ENCODE results near the gene EVA1C.

DNA sequence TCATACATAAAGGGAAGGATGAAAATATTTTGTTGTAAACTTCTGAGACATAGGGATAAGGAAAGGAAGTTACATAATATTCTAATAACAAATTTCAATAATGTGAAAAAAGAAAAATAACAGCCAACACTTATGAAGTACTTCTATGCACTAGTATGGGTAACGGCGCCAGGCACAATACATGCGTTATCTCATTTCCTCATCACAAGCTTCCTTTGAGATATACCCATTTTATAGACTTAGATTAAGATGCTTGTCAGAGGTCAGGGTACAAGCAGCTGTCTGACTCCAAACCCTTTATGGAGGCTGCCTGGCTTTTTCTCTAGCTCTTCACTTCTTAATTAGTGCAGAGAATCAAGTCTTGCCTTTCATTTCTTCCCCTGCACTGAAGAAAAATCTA is 131.5 kb downstream of the EVA1C start:
- TF ChIP-seq, protein P1, sequence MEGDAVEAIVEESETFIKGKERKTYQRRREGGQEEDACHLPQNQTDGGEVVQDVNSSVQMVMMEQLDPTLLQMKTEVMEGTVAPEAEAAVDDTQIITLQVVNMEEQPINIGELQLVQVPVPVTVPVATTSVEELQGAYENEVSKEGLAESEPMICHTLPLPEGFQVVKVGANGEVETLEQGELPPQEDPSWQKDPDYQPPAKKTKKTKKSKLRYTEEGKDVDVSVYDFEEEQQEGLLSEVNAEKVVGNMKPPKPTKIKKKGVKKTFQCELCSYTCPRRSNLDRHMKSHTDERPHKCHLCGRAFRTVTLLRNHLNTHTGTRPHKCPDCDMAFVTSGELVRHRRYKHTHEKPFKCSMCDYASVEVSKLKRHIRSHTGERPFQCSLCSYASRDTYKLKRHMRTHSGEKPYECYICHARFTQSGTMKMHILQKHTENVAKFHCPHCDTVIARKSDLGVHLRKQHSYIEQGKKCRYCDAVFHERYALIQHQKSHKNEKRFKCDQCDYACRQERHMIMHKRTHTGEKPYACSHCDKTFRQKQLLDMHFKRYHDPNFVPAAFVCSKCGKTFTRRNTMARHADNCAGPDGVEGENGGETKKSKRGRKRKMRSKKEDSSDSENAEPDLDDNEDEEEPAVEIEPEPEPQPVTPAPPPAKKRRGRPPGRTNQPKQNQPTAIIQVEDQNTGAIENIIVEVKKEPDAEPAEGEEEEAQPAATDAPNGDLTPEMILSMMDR (IDR thresholded peaks at IDR 0.05; ENCODE audit: extremely low read depth in 1 of 2, insufficient read depth in 1 of 2, low read depth in 1 of 2, low read length in 2 of 2) = no peak
- TF ChIP-seq JUN (IDR thresholded peaks at IDR 0.05; ENCODE audit: borderline replicate concordance, insufficient read depth, insufficient read length, low read depth) (peak; percentile 12), EZH2 (IDR thresholded peaks at IDR 0.05; ENCODE audit: borderline replicate concordance, low read depth, low read length, severe bottlenecking) (no peak), POLR2A (IDR thresholded peaks at IDR 0.05; ENCODE audit: low read depth, low read length) (no peak), GATA2 (IDR thresholded peaks at IDR 0.05; ENCODE audit: insufficient read depth, insufficient read length, low read depth, low read length) (peak; percentile 96)

All from endothelial cell of umbilical vein (primary cell).